NCI-H1092 treated with DMSO at 0.1 percent for 48 hours (cell line): ENCODE measurements around the gene ANAPC2.

Experiments
- DNase-seq: peaks from one replicate; lab custom pipeline; 2025; lab: John Stamatoyannopoulos, UW

The ANAPC2 gene

DNA sequence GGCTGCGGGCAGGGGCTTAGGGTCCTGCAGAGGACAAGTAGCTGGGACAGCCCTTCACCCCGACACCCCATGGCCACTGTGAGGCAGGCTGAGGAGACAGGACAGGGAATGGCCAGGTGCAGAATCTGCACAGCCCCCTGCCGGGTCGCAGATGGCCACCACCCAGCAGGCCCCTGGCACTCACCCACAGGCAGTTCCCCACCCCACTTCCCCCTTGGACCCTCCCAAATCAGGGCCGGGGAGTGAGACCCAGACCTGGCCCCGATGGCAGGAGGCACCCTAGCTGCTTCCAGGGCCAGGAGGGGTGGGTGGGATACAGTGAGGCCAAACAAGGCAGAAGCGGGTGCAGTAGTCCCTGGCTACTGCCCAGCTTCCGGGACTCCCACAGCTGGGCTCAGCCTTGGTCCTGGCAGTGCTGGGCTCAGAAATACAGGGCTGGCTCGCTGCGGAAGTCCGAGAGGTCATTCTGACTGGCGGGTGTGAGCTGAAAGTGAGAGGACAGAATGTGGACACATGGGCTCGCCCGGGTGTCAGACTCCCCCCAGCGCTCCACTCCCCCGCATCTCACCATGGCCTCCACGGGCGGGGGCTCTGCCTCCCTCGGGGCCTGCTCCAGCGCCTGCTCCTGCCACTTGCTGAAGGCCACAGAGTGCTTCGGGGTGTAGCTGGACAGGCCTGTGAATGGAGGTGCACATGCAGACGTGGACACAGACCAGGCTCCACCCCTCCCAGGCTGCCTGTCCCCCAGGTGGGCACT lies 3.5 kb upstream of the ANAPC2 start:
- no peak for DNase-seq

- no peak for DNase-seq
These were observed 2.9 kb upstream of the ANAPC2 start for GRCh38 chr9:137191245-137191644.

DNA sequence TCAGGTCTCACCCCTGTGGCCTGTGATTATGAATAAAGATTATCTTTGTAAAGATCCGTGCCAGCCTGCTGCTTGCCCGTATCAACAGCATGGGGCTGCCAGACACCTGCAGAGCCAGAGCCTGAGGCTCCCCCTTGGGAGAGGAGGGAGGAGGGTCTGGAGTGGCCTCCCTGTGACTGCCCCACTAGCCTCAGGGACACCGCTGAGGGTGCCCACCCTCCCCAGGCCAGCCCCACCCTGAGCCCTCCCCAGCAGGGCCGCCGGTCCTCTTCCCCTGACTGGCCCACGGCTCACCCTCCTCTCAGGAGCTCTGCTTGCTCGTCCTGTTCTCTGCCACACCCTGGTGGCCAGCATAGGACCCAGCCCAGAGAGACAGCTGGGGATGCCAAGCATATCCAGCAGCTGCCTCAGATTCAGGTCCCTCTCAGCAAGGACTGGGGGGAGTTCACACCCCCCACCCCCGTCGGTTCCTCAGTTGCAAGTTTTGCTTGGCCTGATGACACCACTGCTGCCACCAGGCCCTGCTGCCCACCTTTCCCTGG lies 2.0 kb upstream of the ANAPC2 start:
- DNase-seq: no peak

DNA sequence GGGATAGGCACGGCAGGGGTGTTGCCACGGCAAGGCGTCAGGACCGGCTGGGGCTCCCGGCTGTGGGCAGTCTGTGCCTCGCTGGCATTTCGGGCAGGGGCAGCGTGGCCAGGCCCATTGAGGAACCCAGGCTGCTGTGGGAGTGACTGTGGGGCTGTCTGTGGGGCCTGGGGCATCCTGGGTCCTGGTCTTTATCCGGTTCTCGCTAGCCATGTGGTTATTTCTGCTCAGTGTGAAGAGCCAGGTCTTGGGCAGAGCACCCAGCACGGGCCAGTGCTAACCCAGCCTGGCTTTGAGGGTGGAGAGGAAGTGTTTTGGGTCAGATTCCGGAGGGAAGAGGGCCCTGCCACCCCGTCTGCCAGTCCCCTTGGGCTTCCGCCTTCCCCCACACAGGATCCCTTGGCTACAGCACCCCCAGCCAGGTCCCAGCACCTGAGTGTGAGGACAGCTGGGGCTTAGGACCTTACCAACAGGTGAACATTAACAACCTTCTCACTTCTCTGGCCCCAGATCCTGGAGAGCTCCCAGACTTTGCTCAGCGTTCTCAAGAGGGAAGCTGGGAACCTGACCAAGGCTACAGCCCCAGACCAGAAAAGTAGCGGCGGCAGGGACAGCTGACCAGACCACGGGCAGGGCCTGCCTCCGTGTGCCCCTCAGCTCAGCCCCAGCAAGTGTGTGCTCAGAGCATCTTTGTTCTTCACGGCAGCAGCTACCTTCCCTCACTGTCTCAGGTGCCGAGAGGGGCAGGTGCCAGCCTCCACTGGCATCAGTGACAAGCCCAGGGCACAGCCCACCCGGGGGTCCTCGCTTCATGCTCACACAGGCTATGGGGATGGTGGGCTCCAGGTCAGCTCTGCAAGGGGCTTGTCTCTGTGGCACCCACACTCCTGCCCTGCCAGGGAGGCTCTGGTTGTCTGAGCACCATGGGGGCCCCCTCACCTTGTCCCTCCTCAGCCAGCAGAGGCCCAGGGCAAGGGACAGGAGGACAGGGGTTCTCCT lies 1.2 kb upstream of the ANAPC2 start:
- DNase-seq: no peak

- DNase-seq: no peak
These were observed 272 bp downstream of the ANAPC2 start for GRCh38 chr9:137188086-137188489.

- no peak for DNase-seq
These were observed 974 bp downstream of the ANAPC2 start for GRCh38 chr9:137187386-137187785.

- no peak for DNase-seq
These were observed 2.0 kb downstream of the ANAPC2 start for GRCh38 chr9:137186385-137186784.

- no peak for DNase-seq
These were observed 2.4 kb downstream of the ANAPC2 start for GRCh38 chr9:137185921-137186320.

DNA sequence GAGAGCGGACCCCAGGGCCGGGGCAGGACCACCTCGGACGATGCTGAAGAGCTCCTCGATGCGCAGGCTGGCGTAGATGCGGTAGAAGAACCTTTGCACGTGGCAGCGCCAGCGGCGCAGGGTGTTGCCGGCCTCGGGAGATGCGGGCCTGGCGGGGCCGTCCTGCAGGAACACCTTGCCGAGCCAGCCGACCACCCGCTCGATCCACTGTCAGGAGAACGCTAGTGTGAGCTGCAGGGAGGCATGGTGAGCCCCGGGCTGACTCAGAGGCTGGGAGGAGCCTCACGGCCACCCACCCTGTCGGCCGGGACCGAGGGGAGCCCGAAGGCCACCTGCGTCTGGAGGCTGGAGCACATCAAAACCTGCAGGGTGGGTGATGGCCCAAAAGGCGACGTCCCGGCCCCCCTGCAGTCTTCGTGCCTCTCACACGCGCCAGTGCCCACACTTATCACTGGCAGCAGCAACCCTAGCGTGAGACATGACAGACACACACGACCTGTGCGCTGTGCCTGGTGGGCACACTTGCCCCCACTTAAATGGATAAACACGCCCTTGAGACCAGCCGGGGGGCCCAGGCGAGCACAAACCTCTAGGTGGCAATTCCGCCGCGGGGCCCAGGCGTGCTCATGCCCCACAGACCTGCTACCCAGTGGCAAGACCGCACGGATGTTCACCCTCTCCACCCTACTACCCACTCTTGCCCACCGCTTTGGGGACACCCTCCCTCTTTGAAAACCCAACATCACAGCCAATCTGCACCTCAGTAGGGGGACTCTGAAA lies 3.3 kb downstream of the ANAPC2 start:
- DNase-seq: no peak

DNA sequence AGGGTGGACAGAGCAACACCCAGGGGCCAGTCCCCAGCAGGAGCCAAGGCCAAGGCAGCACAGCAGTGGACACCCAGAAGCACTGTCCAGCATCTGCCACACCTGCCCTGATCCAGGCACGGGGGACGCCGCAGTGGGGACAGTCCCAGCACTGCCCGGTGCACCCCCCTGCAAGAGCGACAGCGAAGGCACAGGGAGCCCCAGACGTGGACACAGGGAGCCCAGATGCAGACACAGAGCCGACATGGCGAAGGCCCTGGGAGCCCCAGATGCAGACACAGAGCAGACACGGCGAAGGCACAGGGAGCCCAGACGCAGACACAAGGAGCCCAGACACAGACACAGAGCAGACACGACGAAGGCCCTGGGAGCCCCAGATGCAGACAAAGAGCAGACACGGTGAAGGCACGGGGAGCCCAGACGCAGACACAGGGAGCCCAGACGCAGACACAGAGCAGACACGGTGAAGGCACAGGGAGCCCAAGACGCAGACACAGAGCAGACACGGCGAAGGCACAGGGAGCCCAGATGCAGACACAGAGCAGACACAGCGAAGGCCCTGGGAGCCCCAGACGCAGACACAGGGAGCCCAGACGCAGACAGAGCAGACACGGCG lies 4.3 kb downstream of the ANAPC2 start:
- no peak for DNase-seq

DNA sequence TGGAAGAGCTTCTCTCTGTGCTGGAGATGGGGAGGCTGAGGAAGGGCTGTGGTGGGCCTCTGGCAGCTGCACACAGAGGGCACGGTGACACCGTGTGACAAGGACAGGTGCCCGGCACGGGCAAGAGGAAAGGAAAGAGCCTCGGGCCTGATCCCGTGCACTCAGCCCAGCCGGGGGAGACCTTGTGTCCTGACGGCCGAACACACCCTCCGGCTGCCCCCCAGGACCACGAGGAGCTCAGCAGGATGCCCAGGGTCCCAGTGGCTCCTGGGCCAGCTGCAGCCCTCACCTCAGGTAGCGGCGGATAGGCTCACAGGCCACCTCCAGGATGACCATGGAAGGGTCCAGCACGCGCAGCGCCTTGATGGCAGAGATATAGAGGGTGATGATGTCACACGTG lies 5.5 kb downstream of the ANAPC2 start:
- no peak for DNase-seq

DNA sequence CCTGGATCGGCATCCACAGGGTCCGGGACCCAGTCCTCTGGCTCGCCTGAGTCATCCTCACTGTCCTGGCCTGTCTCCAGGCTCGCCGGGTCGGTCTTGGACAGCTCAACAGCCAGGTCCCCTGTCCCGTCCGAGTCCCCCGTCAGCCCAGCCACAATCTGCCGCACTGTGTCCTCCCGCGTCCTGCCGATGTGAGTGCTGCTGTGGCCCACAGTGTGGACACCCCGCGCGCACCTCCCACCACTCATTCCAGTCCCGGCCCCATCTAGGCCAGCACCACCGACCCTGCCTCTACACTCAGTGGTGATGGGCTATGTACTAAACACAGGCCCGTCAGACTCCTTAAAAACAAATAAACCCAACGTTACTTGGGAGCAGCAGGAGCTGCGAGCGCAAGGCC lies 6.7 kb downstream of the ANAPC2 start:
- DNase-seq: no peak

GRCh38 chr9:137180491-137180890 lies 7.9 kb downstream of the ANAPC2 start:
- no peak for DNase-seq

GRCh38 chr9:137179761-137180160 lies 8.6 kb downstream of the ANAPC2 start:
- DNase-seq: no peak

GRCh38 chr9:137178939-137179630 lies 9.3 kb downstream of the ANAPC2 start:
- no peak for DNase-seq

- no peak for DNase-seq
These were observed 10.0 kb downstream of the ANAPC2 start for GRCh38 chr9:137178201-137178938.

- no peak for DNase-seq
These were observed 11.8 kb downstream of the ANAPC2 start for GRCh38 chr9:137176302-137177182.

GRCh38 chr9:137175345-137175961 lies 12.9 kb downstream of the ANAPC2 start:
- DNase-seq: no peak
